SK-N-SH treated with all-trans-retinoic acid at 6 μM for 48 hours (cell line): ENCODE data around the gene LAMA3.

Experiments used
- ATAC-seq: fragments of 200-7000 bp; cut with Tn5 transposase; 3 replicates; pipeline ENCODE4 v1.9.1; 2020; ENCODE audit warnings: mild to moderate bottlenecking, moderate library complexity
- ARNTL ChIP-seq: fragments of 450-650 bp; formaldehyde crosslinking; IDR thresholded peaks from 2 replicates; pipeline ENCODE4 v1.5.0; 2020; ENCODE audit warnings: low read depth, mild to moderate bottlenecking, moderate library complexity, borderline replicate concordance
- BACH2 ChIP-seq: fragments of 250-450 bp; sonication (Bioruptor Pico); IDR thresholded peaks from 2 replicates; pipeline ENCODE4 v1.9.0; 2021; ENCODE audit warnings: mild to moderate bottlenecking, borderline replicate concordance
- CREB5 ChIP-seq: fragments of 250-450 bp; sonication (Bioruptor Pico); IDR thresholded peaks from 2 replicates; pipeline ENCODE4 v1.5.1; 2020; ENCODE audit warnings: low read depth, mild to moderate bottlenecking, moderate library complexity
- CSDC2 ChIP-seq: fragments of 250-450 bp; sonication (Bioruptor Pico); IDR thresholded peaks from 2 replicates; pipeline ENCODE4 v1.5.0; 2020; ENCODE audit warnings: mild to moderate bottlenecking, moderate library complexity
- ESRRG ChIP-seq: fragments of 250-450 bp; sonication (Bioruptor Pico); IDR thresholded peaks from 2 replicates; pipeline ENCODE4 v1.6.1; 2021; ENCODE audit warnings: mild to moderate bottlenecking
- ISL1 ChIP-seq: fragments of 250-450 bp; sonication (Bioruptor Pico); IDR thresholded peaks from 2 replicates; pipeline ENCODE4 v2.1.2; 2022; ENCODE audit warnings: mild to moderate bottlenecking, moderate library complexity
- OSR1 ChIP-seq: fragments of 250-450 bp; sonication (Bioruptor Pico); IDR thresholded peaks from 2 replicates; pipeline ENCODE4 v1.8.0; 2022; ENCODE audit warnings: moderate library complexity, mild to moderate bottlenecking, inconsistent platforms
- PPARA ChIP-seq: fragments of 250-450 bp; sonication (Bioruptor Pico); IDR thresholded peaks from 2 replicates; pipeline ENCODE4 v1.5.0; 2020; ENCODE audit warnings: mild to moderate bottlenecking, borderline replicate concordance
- RARB ChIP-seq: fragments of 250-450 bp; sonication (Bioruptor Pico); IDR thresholded peaks from 2 replicates; pipeline ENCODE4 v1.8.0; 2021; ENCODE audit warnings: mild to moderate bottlenecking, moderate library complexity
- SNAI2 ChIP-seq: fragments of 250-450 bp; sonication (Bioruptor Pico); IDR thresholded peaks from 2 replicates; pipeline ENCODE4 v1.5.0; 2020; ENCODE audit warnings: mild to moderate bottlenecking, moderate library complexity
- TCF4 ChIP-seq: fragments of 250-450 bp; sonication (Bioruptor Pico); IDR thresholded peaks from 2 replicates; pipeline ENCODE4 v1.8.0; 2021; ENCODE audit warnings: mild to moderate bottlenecking, moderate library complexity, borderline replicate concordance
- TOX ChIP-seq: fragments of 250-450 bp; sonication (Bioruptor Pico); IDR thresholded peaks from 2 replicates; pipeline ENCODE4 v1.8.0; 2021; ENCODE audit warnings: mild to moderate bottlenecking, moderate library complexity, borderline replicate concordance
- ZC3H10 ChIP-seq: fragments of 250-450 bp; sonication (Bioruptor Pico); IDR thresholded peaks from 2 replicates; pipeline ENCODE4 v1.5.1; 2021; ENCODE audit warnings: mild to moderate bottlenecking, moderate library complexity
- ZFP3 ChIP-seq: fragments of 250-450 bp; sonication (Bioruptor Pico); IDR thresholded peaks from 2 replicates; pipeline ENCODE4 v1.5.0; 2020; ENCODE audit warnings: mild to moderate bottlenecking, moderate library complexity
- ZFP30 ChIP-seq: fragments of 450-650 bp; formaldehyde crosslinking; IDR thresholded peaks from 2 replicates; pipeline ENCODE4 v1.5.0; 2022; ENCODE audit warnings: mild to moderate bottlenecking, moderate library complexity
- ZNF565 ChIP-seq: fragments of 450-650 bp; formaldehyde crosslinking; conservative IDR thresholded peaks from 2 replicates; pipeline ENCODE4 v1.5.0; 2020; ENCODE audit warnings: low read depth, mild to moderate bottlenecking, moderate library complexity
- ZNF8 ChIP-seq: fragments of 450-650 bp; formaldehyde crosslinking; IDR thresholded peaks from 2 replicates; pipeline ENCODE4 v1.5.0; 2020; ENCODE audit warnings: mild to moderate bottlenecking, moderate library complexity
- TF ChIP-seq, protein P1 (sequence below): fragments of 250-450 bp; sonication (Bioruptor Pico); IDR thresholded peaks from 2 replicates; pipeline ENCODE4 v1.5.0; 2020; ENCODE audit warnings: mild to moderate bottlenecking, moderate library complexity
- TF ChIP-seq, protein P2 (sequence below): fragments of 250-450 bp; sonication (Bioruptor Pico); IDR thresholded peaks from 2 replicates; pipeline ENCODE4 v1.8.0; 2020; ENCODE audit warnings: mild to moderate bottlenecking, moderate library complexity, borderline replicate concordance

The LAMA3 gene

GRCh38 chr18:23814991-23815614, 125.8 kb downstream of the LAMA3 start:
- ATAC-seq, result no peak
- TF ChIP-seq TCF4 (CRISPR knock-in tag), result no peak
- TF ChIP-seq RARB (CRISPR knock-in tag), result no peak
- no peak for TF ChIP-seq ARNTL (CRISPR knock-in tag)
- no peak for TF ChIP-seq BACH2 (CRISPR knock-in tag)
- TF ChIP-seq ZFP30, result no peak
- TF ChIP-seq PPARA (CRISPR knock-in tag), result no peak
- TF ChIP-seq, all 23 proteins: peak for 0

- TF ChIP-seq TOX (CRISPR knock-in tag) (no peak), ISL1 (no peak), ZC3H10 (CRISPR knock-in tag) (no peak), CREB5 (no peak), ZNF8 (CRISPR knock-in tag) (no peak), ZFP30 (no peak), OSR1 (no peak), TCF4 (CRISPR knock-in tag) (no peak), SNAI2 (no peak), ESRRG (CRISPR knock-in tag) (no peak), CSDC2 (CRISPR knock-in tag) (no peak), PPARA (CRISPR knock-in tag) (no peak), BACH2 (CRISPR knock-in tag) (no peak), ZNF565 (CRISPR knock-in tag) (no peak), ARNTL (CRISPR knock-in tag) (no peak)
- TF ChIP-seq, protein P1, sequence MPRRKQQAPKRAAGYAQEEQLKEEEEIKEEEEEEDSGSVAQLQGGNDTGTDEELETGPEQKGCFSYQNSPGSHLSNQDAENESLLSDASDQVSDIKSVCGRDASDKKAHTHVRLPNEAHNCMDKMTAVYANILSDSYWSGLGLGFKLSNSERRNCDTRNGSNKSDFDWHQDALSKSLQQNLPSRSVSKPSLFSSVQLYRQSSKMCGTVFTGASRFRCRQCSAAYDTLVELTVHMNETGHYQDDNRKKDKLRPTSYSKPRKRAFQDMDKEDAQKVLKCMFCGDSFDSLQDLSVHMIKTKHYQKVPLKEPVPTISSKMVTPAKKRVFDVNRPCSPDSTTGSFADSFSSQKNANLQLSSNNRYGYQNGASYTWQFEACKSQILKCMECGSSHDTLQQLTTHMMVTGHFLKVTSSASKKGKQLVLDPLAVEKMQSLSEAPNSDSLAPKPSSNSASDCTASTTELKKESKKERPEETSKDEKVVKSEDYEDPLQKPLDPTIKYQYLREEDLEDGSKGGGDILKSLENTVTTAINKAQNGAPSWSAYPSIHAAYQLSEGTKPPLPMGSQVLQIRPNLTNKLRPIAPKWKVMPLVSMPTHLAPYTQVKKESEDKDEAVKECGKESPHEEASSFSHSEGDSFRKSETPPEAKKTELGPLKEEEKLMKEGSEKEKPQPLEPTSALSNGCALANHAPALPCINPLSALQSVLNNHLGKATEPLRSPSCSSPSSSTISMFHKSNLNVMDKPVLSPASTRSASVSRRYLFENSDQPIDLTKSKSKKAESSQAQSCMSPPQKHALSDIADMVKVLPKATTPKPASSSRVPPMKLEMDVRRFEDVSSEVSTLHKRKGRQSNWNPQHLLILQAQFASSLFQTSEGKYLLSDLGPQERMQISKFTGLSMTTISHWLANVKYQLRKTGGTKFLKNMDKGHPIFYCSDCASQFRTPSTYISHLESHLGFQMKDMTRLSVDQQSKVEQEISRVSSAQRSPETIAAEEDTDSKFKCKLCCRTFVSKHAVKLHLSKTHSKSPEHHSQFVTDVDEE (CRISPR knock-in tag), result no peak
- TF ChIP-seq, protein P2, sequence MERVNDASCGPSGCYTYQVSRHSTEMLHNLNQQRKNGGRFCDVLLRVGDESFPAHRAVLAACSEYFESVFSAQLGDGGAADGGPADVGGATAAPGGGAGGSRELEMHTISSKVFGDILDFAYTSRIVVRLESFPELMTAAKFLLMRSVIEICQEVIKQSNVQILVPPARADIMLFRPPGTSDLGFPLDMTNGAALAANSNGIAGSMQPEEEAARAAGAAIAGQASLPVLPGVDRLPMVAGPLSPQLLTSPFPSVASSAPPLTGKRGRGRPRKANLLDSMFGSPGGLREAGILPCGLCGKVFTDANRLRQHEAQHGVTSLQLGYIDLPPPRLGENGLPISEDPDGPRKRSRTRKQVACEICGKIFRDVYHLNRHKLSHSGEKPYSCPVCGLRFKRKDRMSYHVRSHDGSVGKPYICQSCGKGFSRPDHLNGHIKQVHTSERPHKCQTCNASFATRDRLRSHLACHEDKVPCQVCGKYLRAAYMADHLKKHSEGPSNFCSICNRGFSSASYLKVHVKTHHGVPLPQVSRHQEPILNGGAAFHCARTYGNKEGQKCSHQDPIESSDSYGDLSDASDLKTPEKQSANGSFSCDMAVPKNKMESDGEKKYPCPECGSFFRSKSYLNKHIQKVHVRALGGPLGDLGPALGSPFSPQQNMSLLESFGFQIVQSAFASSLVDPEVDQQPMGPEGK (CRISPR knock-in tag), result no peak
- ATAC-seq, result no peak
Observed at GRCh38 chr18:23816021-23816420, 126.8 kb downstream of the LAMA3 start.

GRCh38 chr18:23816740-23817139, 127.5 kb downstream of the LAMA3 start:
- TF ChIP-seq SNAI2 (no peak), RARB (CRISPR knock-in tag) (no peak), ESRRG (CRISPR knock-in tag) (no peak), ARNTL (CRISPR knock-in tag) (no peak), PPARA (CRISPR knock-in tag) (no peak), OSR1 (no peak), ZNF8 (CRISPR knock-in tag) (no peak), ZFP30 (no peak), BACH2 (CRISPR knock-in tag) (no peak), ZNF565 (CRISPR knock-in tag) (no peak), CREB5 (no peak), ZC3H10 (CRISPR knock-in tag) (no peak), ZFP3 (CRISPR knock-in tag) (no peak)
- TF ChIP-seq, protein P2 (CRISPR knock-in tag), result no peak
- ATAC-seq, result no peak
